HG03460 (cell line): Measurements from ENCODE around the gene TMEM132A.

Experiments used
- ATAC-seq: cut with Tn5 transposase; IDR thresholded peaks from one replicate; pipeline ENCODE4 v1.9.1; 2021; ENCODE audit not compliant: unreplicated experiment

TMEM132A gene

DNA sequence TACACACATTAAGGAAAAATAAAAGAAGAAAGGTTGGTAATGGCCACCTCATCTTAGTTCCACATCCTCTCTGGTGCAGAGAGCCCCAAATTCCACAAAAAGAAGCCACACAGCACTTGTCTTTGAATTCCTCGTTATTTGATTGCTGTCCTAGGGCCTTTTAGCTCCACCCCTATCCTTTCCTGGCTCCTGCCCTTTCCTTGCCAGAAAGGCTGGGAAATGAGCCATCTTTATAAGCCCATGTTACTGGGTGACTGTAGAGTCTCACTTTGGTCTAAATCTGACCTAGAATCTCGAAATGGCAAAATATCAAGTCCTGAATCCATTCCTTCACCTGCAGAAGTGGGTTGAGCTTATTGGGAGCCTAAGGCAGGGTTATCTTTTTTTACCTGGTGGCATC lies 4.3 kb upstream of the TMEM132A start:
- no peak for ATAC-seq

DNA sequence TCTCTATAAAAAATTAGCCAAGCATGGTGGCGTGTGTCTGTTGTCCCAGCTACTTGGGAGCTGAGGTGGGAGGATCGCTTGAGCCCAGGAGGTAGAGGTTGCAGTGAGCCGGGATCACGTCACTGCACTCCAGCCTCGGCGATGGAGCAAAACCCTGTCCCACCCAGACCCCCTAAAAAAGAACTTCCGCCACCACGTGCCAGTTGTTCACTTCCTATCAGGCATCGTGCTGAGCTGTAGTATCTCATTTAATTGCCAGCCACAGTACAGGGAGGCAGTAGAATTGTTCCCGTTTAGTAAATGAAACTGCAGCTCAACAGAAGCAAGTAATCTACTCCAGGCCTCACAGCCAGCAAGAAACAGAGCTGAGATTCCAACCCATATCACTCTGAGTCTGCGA lies 3.0 kb upstream of the TMEM132A start:
- ATAC-seq = no peak

DNA sequence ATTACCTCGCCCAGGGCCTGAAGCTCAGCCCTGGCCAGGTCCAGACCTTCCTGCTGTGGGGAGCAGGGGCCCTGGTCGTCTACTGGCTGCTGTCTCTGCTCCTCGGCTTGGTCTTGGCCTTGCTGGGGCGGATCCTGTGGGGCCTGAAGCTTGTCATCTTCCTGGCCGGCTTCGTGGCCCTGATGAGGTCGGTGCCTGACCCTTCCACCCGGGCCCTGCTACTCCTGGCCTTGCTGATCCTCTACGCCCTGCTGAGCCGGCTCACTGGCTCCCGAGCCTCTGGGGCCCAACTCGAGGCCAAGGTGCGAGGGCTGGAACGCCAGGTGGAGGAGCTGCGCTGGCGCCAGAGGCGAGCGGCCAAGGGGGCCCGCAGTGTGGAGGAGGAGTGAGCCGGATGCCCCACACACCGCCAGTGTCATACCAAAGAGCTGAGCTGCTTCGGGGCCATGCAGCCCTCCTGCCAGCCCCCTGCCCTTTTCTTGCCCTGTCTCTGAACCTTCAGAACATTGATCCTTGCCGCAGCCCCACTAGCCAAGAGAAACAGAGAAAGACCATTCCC lies 2.4 kb upstream of the TMEM132A start:
- no peak for ATAC-seq

DNA sequence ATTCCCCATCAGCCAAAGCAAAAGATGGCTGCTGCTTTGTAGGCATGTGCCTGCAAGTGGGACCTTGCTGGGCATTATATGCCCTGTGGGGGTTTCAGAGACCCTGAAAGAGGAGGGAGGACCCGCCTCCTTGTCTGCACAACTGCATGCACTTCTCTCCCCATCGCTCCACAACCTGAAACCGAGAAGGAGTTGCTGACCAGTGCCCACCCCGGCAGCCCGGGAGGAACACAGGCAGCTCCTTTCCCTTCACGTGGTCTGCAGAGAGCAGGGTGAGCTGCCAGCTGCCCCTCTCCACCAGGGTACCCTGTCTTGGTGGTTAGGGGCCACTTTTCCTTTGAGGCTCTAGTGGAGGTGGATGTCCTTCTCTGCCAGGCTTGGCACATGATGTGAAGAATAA lies 1.4 kb upstream of the TMEM132A start:
- no peak for ATAC-seq

DNA sequence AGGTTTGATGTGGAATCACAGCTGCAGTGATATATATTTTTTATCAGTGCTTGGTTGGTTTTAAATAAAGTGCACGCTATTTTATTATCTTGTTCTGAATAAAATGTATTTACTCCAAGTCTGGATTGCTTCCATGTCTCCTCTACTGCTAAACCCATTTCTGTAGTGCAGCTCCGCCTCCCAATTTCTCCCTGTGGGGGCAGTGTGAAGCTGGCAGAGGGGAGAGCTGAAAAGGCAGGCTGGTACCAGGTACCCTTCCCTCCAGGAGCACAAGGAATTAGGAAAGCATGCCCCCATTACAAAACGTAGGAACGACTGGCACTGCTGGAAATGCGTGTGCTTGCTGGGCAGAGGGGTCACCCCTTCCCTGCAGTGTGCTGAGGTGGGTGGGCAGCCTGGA lies 934 bp upstream of the TMEM132A start:
- ATAC-seq = no peak

DNA sequence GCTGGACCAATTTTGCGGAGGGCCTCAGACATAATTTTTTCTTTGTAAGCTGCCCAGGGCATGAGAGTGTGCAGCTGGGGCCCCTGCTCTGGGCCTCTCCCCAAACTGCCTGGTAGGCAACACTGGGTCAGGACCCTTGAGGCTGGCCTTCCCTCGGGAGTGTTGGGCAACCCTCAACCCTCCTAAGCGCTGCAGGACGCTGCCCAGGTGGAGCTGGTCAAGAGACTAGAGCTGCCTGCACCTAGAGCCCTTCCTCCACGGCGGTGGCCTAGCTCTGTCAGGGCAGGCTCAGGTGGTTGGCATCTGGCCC lies 505 bp upstream of the TMEM132A start:
- ATAC-seq = no peak

DNA sequence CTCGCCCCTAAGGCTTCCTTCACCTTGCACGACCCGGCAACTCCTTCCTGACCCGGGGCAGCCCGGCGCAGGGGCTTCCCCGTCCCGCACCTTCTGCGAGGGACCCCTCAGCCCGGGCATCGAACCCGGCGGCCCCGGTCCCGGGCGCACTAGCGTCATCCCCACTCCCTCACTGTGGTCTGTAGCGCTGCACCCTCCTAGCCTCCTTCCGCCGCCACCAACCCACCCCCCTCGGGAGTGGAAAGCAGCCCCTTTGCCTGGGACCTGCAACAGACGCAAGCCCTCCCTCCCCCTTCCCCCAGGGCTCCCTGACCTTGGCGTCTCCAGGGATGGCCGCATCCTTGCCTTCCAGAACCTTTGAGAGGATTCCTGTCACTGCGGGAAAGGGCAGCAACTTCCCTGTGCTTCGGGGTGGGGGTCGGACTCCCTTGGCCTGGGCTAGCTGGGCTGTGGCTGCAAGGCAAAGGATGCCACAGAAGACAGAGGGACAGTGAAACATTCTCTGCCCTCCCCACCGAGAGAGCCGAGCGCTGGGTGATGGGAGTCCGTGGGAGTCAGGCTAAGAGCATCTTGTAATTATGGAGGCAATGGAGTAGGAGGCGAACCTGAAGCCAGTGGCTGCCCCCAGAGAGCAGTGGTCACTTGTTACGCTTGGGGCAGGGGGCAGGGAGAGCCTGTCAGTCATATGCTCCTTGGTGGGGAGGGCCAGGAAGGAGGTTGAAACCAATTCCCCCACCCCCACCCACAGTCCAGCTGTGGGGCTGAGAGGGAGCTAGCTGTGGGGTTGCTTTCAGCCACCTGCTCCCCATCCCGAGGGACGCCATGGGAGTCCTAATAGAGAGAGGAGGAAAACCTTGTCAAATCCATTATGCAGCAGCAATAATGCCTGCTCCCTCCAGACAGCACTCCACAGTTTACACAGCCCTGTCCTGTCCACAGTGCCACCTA lies 920 bp downstream of the TMEM132A start:
- ATAC-seq = no peak

DNA sequence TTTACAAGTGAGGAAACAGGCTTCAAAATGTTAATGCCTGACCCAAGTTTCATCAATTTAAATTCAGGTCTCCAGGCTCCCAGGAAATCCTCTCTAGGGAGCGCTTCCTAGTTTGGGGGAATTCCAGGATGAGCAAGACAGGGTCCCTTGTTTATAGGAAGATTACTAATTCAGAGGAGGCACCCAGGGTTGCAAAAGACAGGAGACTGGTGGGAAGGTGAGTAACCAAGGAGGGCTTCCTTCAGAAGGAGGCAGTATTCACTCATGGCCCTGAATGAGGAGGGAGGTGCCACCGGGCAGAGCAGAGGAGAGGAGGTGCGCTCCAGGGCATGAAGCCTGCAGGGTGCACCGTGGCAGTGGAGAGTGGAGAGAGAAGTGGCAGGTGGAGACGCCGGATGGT lies 1.6 kb downstream of the TMEM132A start:
- ATAC-seq = no peak

DNA sequence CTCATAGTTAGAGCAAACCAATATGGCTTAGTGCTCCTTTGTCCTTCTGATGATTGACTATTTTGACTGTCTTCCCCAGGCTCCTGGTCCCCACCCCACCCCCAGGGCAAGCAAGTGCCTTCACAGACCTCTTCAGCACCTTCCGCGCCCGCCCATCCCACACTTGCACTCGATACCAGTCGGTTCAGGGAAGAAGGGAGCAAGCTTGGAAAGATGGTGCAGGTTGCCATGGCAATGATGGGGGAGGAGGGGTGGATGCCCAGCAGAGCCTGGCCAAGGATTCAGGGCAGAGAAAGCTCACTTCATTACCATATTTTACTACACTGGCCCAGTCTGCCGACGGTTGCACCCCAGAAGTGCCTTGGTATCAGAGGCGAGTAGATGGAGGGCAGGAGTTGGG lies 2.2 kb downstream of the TMEM132A start:
- no peak for ATAC-seq

DNA sequence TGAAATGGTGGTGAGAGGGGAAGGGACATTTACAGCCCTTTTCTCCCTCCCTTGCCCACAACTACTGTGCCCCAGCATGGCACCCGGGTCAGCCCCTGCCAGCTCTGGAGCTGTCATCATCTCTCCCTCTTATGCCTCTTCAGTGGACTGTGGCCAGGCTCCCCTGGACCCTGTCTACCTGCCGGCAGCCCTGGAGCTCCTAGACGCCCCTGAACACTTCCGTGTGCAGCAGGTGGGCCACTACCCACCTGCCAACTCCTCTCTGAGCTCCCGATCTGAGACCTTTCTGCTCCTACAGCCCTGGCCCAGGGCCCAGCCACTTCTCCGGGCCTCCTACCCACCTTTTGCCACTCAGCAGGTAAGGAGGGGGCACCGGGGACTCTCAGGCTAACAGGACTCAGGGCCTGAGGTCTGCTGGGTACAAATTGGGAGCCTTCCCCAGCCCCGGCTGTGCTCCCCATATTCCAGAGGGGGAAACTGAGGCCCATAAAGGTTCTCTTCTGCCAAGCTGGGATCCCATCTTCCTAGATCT lies 2.9 kb downstream of the TMEM132A start:
- ATAC-seq = no peak

DNA sequence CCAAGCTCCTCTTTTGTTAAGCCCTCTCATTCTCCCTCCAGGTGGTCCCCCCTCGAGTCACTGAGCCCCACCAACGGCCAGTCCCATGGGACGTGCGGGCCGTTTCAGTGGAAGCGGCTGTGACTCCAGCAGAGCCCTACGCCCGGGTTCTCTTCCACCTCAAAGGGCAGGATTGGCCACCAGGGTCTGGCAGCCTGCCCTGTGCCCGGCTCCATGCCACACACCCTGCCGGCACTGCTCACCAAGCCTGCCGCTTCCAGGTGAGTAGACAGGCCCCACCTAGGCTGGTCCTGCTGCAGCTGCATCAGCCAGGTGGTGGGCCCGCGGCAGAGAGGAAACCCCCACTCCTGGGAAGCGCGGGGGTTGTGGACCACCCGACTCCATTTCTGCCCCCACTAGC lies 3.3 kb downstream of the TMEM132A start:
- no peak for ATAC-seq

DNA sequence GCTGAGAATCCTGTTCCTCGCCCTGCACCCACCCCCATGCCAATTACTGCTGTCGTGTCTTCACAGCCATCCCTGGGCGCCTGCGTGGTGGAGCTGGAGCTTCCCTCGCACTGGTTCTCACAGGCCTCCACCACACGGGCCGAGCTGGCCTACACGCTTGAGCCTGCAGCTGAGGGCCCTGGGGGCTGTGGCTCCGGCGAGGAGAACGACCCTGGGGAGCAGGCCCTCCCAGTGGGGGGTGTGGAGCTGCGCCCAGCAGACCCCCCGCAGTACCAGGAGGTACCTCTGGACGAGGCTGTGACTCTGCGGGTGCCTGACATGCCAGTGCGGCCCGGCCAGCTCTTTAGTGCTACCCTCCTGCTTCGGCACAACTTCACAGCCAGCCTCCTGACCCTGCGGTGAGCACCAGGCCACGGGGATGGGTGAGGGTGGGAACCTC lies 4.3 kb downstream of the TMEM132A start:
- ATAC-seq = no peak

DNA sequence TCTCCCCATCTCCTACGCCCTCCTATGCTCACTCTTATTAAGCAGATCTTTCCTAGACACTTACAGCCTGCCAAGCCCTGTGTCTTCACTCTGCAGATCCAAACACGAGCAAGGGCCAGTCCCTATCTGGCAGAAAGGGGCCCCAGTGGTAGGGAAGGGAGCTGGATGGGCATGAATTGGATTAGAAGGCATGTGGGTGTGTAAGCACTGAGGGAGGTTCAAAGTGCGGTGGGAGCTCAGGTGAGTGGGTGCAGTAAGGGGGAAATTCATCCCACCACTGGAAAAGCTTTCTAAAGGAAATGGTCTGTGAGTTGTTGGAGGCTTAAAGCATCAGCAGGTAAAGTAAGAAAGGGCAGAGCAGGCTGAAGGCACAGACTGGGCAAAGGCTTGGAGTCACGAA lies 5.5 kb downstream of the TMEM132A start:
- no peak for ATAC-seq

DNA sequence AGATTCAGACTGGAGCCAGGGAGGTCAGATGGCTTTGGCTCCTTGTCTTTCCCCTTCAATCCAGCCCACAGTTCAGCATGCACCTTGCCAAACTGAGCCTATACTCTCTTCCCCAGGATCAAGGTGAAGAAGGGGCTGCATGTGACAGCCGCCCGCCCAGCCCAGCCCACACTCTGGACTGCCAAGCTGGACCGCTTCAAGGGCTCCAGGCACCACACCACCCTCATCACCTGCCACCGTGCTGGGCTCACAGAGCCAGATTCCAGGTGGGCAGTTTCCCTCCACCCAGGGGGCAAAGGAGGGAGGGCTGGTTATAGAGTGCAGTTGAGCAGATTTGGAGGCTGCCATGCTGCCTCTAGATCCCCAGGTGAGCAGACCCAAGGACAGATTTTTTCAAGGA lies 6.1 kb downstream of the TMEM132A start:
- no peak for ATAC-seq

DNA sequence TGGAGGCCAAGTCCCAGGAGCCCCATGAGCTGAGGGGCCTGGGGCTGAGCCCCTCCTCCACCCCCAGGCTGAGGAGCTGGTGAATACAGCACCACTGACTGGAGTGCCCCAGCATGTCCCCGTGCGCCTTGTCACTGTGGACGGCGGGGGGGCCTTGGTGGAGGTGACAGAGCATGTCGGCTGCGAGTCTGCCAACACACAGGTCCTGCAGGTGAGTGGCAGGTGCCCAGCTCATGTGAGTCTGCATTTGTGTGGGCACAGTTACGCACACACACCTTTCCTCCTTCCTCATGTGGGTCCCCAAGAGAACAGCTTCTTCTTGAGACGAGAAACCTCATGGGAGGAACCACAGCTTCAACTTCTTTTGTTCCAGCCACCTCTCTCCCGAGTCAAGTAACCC lies 7.7 kb downstream of the TMEM132A start:
- ATAC-seq = no peak

DNA sequence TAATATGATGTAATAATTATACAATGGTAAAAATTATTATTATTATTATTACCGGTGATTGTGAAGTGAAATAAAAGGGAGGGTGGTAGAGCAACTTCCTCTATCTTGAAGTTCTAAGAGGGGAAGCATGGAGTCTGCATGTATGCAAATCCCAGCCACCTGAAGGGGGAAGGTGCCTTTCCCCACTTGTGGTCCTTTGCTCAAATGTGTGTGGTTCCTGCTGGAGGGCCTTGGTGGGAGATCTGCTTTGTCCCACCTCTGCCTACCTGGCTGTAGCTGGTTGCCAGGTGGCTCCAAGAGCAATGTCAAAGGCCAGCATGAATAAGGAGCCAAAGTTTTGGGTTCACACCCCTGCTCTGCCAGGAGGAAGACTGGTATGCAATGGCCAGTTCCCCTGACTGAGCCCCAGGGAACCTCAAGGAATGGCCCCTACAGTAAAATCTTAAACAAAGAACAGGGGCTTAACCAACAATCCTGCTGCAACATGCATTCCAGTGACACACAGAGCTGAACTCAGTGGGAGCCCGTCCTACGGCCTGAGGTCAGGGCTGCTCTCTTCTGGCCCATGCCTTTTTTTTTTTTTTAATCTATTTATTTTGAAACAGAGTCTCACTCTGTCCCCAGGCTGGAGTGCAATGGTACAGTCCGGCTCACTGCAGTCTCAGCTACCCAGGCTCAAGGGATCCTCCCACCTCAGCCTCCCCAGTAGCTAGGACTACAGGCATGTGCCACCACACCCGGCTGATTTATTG lies 8.5 kb downstream of the TMEM132A start:
- ATAC-seq = no peak

DNA sequence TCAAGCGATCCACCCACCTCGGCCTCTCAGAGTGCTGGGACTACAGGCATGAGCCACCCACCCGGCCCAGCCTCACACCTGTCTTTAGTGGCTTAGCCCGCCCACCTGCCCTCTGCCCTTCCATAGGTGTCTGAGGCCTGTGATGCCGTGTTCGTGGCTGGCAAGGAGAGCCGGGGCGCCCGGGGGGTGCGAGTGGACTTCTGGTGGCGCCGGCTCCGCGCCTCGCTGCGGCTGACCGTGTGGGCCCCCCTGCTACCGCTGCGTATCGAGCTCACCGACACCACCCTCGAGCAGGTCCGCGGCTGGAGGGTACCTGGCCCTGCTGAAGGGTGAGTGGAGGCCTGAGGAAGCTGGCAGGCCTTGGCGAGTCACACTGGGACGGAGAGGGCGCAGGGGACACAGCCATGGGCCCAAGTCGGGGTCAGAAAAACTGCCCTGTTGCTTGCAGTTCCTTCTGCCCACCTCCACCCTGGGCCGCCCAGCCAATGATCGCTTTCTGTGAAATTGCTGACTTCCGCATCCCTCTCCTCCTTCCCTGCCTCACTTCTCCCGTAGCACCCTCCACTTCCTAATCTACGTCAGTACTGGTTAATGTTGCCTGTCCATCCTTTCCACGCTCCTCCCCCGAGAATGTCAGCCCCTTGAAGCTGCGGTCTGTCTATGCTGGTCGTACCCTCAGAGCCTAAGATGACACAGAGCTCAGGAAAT lies 9.3 kb downstream of the TMEM132A start:
- no peak for ATAC-seq

DNA sequence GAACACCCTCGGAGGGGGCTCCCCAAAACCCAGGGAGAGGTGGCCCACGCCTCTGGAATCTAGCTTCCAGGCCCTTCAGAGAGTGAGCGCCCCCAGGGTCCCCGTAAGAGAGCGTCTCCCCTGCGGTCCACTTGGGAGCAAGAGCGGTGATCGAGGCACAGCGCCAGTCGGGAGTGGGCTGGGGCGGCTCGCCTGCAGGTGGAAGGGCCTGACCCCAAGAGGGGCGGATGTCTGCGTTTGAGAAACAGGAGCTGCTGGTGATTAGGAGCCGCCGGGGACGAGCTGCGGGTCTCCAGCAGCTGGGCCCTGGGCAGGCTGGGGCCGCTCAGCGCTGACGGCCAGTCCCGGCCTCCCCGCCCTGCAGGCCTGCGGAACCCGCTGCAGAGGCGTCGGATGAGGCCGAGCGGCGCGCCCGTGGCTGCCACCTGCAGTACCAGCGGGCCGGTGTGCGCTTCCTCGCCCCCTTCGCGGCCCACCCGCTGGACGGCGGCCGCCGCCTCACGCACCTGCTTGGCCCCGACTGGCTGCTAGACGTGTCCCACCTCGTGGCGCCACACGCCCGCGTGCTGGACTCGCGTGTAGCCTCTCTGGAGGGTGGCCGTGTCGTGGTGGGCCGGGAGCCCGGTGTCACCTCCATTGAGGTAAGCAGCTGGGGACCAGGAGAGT lies 10.0 kb downstream of the TMEM132A start:
- ATAC-seq = no peak

DNA sequence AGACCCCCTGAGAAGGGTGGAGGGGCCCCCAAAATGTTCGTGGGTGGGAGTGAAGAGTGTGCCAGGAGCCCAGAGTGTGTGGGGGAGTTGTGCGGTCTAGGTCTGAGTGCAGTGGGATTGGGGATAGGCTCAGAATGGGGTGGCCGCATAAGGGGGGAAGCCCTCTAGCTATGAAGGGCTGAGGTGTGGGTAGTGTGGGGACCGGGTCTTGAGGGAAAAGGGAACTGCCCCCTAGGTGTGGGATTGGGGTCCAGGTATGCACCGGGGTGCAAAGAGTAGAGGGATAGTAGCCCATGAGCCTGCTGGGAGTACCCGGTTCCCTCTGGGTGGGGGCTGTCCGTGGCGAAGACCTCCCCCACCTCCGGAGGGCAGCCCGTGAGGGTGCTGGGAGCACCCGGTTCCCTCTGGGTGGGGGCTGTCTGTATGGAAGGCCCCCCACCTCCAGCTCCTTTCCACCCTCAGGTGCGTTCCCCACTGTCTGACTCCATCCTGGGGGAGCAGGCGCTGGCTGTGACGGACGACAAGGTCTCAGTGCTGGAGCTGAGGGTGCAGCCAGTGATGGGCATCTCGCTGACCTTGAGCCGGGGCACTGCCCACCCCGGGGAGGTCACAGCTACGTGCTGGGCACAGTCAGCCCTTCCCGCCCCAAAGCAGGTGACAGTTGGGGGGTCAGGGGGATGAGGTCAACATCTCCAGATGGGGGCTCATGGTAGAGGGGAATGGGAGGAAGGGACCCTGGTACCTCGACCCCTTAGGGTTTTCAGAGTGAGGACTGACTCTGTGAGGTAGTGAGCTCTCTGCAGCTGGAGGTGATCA lies 10.7 kb downstream of the TMEM132A start:
- ATAC-seq = no peak
